Gastrocnemius medialis (tissue), 4 donors: Measurements from ENCODE around the gene EPHB6.

Experiments
- CTCF ChIP-seq, 5 experiments: fragments of 450-650 bp in 3 of 5; fragments of 200-600 bp in 2 of 5; sonication (generic) in 2 of 5; IDR thresholded peaks in 4 of 5; conservative IDR thresholded peaks in 1 of 5; 1 replicate in 4 of 5; 2 replicates in 1 of 5; pipeline ENCODE4 v1.5.1; 2016 to 2019; ENCODE audit warnings: antibody characterized with exemption in 5 of 5, mild to moderate bottlenecking in 3 of 5, moderate library complexity in 3 of 5
- POLR2A ChIP-seq, 2 donors: fragments of 450-650 bp; IDR thresholded peaks; one replicate each; pipeline ENCODE4 v1.6.1; 2017; ENCODE audit warnings: antibody characterized with exemption in 2 of 2, mild to moderate bottlenecking in 2 of 2, moderate library complexity in 2 of 2

- TF ChIP-seq CTCF (IDR thresholded peaks at IDR 0.05 in 4 of 5, conservative IDR thresholded peaks at IDR 0.05 in 1 of 5): no peak
- no peak for TF ChIP-seq POLR2A (IDR thresholded peaks at IDR 0.05)
Observed at GRCh38 chr7:142874837-142875236, 20.0 kb downstream of the EPHB6 start.
